ENCODE data around the gene MMP20. TPM values are rescaled to one million over a fixed set of nuclear protein-coding genes. Genes with fewer than 3 reads are reported as not detected.
"Not testable (repeated sequence)": the region's sequence is repeated elsewhere in the genome, so short reads cannot be mapped to it uniquely, and the experiment has no call there.

Gene MMP20
- polyA plus RNA-seq, 3 donors from 2014 or later = not detected

DNA sequence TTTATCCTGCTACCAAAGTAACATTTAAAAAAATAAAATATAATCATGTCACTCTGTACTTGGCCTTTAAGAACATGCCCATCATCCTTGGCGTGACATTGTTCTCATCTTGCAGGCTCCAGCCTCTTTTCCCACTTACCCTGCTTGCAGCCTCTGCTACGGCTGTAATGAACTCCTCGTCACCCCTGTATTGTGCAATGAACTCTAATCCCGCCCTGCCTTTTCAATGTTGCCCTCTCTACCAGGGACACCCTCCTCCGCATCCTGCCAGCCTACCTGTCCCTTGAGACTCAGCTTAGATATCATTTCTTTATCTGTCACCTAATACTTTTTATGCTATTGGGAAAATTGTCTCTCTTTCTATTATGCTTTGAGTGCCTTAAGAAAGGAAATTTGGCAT lies 12.6 kb upstream of the MMP20 start:
- Mint-ChIP-seq H3K27ac (no peak overlapping the region), H3K27me3 (ENCODE audit: low read depth in 3 of 3) (peaks cover 7 to 11% (median 8%) of the 10 kb centered on the region in 3 donors), H3K4me1 (no peaks in the 10 kb centered on the region), H3K9me3 (no peaks in the 10 kb centered on the region), H3K36me3 (no peaks in the 10 kb centered on the region), H3K4me3 (no peak overlapping the region)
- DNase-seq = no peak

DNA sequence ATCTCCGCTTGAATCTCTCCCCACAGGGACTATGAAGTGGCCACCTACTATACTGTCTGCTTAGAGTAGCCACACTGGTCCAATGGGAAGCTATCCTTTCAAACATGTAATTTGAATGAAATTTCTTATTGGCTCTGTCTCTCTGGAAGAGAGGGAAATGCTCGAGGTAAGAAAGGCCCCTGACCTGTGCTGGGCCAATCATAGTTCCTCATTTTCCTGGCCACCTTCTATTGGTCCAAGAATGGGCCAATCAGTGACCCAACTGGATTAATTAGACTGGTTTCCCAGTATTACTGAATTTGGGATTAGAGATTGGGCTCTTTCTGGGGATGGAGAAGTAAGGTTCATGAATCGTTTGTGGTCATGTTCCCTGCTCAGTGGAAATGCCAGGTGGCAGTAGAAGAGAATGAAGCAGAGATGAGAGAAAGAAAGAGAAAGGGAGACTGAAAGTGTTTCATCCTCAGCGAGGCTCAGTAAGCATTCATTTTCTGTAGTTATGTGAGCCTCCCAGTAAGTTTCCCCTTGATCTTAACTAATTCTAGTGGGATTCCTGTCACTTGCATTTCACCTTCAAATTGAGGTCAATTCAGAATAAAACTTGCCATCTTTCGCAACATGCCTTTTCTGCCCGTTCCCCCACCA lies 8.4 kb upstream of the MMP20 start:
- H3K36me3 Mint-ChIP-seq = no peaks in the 10 kb centered on the region
- H3K9me3 Mint-ChIP-seq = no peaks in the 10 kb centered on the region
- no peak for DNase-seq
- no peak overlapping the region for H3K27ac Mint-ChIP-seq
- no peak overlapping the region for H3K4me3 Mint-ChIP-seq
- peaks cover 0 to 7% of the 10 kb centered on the region in 2 donors for H3K4me1 Mint-ChIP-seq
- H3K27me3 Mint-ChIP-seq (ENCODE audit: low read depth in 3 of 3) = peaks cover 7 to 12% (median 10%) of the 10 kb centered on the region in 3 donors

DNA sequence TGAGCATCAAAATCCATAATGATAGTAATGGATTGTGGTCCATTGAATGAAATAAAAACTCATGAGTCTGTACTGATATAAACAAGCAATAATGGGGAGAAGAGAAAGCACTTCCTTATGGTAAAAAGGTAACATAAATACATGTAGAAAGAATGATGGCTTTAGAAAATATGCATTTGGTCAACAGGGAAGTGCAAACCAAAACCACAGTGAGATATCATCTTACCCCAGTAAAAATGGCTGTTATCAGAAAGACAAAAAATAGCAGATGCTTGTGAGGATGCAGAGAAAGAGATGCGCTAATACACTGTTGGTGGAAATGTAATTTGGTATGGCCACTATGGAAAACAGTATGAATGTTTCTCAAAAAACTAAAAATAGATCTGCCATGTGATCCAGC lies 6.9 kb upstream of the MMP20 start:
- Mint-ChIP-seq H3K36me3 (no peaks in the 10 kb centered on the region), H3K9me3 (no peaks in the 10 kb centered on the region), H3K27me3 (ENCODE audit: low read depth in 3 of 3) (peaks cover 4 to 9% (median 8%) of the 10 kb centered on the region in 3 donors), H3K4me1 (peaks cover 0 to 7% of the 10 kb centered on the region in 2 donors), H3K27ac (no peak overlapping the region), H3K4me3 (no peak overlapping the region)
- DNase-seq = no peak

DNA sequence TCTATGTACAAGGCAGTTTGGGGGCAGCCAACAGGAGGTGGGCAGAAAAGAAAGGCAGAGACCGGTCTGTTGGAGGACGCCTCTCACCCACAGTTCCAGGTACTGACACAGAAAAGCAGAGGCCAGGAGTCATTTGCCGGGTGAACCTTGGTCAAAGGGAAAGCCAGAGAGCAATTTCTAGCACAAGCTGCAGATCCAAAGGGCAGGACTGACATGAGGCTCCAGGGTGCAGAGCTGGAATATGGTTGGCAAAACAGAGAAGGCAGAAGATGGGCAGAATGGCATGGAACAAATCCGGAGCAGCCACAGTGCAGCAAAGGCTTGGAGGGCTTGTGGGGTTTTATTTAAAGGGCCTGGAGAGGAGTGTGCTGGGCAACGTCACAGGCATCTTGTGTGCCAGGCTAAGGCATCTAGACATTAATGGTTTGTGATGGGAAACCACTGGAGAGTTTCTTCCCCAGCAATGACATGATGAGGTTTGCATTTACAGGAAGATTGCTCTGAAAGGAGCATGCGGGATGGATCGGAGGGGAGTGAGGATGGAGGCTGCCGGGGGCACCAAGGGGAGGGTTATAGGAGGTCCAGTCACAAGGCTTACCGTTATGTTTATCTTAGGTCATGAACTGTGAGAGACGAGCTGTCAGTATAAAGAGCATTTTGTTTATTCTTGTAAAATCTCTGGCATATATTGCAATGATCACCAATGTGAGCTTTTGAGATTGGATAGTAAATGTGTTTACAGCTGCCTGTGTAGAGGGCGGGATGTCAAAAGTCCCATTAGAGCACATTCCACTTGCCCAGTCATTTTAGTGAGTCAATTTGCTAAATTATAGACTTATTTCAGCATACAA lies 5.7 kb upstream of the MMP20 start:
- Mint-ChIP-seq H3K4me3 (no peak overlapping the region), H3K27ac (no peak overlapping the region), H3K4me1 (peaks cover 0 to 7% of the 10 kb centered on the region in 2 donors), H3K36me3 (no peaks in the 10 kb centered on the region), H3K27me3 (ENCODE audit: low read depth in 3 of 3) (peaks cover 4 to 8% (median 7%) of the 10 kb centered on the region in 3 donors), H3K9me3 (no peaks in the 10 kb centered on the region)
- no peak for DNase-seq

DNA sequence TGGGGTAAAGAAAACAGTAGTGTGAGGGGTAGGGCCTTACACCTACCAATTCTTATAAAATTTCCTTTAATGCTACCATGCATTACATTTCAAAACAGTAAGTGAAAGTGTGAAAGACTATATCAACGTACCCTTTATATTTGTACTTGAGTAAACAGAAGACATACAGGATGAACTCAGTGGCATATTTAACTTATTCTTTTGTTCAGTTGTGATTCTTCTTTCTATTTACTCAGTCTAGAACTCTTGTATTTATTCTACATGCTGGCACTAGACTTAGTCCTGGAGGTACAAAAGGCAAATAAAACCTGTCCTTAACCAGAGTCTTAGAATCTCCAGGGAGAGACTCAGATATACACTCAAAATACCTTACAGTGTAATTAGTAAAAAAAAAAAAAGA lies 4.8 kb upstream of the MMP20 start:
- not testable (repeated sequence) for H3K4me3 Mint-ChIP-seq; H3K27me3 Mint-ChIP-seq (ENCODE audit: low read depth in 3 of 3); H3K9me3 Mint-ChIP-seq; H3K27ac Mint-ChIP-seq; H3K4me1 Mint-ChIP-seq; DNase-seq; H3K36me3 Mint-ChIP-seq

DNA sequence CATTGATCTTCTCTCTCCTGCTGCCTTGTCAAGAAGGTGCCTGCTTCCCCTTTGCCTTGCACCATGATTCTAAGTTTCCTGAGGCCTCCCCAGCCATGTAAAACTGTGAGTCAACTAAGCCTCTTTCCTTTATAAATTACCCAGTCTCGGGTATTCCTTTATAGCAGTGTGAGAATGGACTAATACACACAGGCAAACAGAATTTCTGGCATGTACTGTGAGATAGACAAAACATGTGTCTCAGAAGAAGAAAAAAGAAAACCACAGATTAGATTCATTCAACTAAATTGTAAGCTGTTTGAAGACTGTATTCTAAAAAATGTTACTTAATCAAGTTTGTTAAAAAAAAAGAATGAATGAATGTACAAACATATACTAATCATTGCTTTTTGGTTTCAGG lies 1.5 kb upstream of the MMP20 start:
- Mint-ChIP-seq H3K9me3 (no peaks in the 10 kb centered on the region), H3K36me3 (no peaks in the 10 kb centered on the region), H3K4me1 (peaks cover 0 to under 1% of the 10 kb centered on the region in 2 donors), H3K27ac (no peak overlapping the region), H3K4me3 (no peak overlapping the region), H3K27me3 (ENCODE audit: low read depth in 3 of 3) (peaks cover 0 to 7% (median 2%) of the 10 kb centered on the region in 3 donors)
- no peak for DNase-seq

DNA sequence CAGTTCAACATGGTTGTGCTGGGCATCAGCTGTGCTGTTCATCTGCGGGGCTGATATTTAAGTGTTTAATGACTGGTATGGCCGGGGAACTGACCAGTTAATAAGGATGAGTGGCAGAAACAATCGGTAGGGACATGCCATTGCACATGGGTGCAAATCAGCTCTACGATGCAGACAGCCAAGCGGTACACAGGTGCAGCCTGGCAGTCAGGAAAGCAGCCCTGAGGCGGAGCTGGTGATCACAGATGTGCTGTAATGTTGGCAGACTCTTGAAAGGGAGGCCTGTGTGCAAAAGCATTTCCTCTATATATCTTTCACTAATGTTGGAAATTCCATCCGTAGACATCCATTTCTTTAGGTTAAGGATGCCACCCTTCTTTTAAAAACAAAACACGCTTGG lies 1.1 kb downstream of the MMP20 start:
- no peak overlapping the region for H3K27ac Mint-ChIP-seq
- no peak overlapping the region for H3K4me3 Mint-ChIP-seq
- no peaks in the 10 kb centered on the region for H3K9me3 Mint-ChIP-seq
- H3K27me3 Mint-ChIP-seq (ENCODE audit: low read depth in 3 of 3) = peaks cover 0 to 5% (median 0%) of the 10 kb centered on the region in 3 donors
- no peaks in the 10 kb centered on the region for H3K4me1 Mint-ChIP-seq
- DNase-seq = no peak
- H3K36me3 Mint-ChIP-seq = no peaks in the 10 kb centered on the region

DNA sequence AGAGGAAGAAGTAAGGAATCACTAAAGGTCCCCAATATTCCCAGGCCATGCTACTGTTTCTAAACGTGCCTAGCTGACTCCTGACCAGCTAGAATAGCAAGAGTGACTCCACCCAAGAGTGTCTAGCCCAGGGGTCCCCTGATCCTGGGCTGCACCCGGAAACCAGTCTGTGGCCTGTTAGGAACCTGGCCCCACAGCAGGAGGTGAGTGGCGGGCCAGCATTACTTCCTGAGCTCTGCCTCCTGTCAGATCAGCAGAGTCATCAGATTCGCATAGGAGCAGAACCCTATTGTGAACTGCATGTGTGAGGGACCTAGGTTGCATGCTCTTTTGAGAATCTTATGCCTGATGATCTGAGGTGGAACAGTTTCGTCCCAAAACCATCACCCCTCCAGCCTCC lies 2.0 kb downstream of the MMP20 start:
- Mint-ChIP-seq H3K36me3 (no peaks in the 10 kb centered on the region), H3K4me3 (no peak overlapping the region), H3K27ac (no peak overlapping the region), H3K9me3 (no peaks in the 10 kb centered on the region), H3K27me3 (ENCODE audit: low read depth in 3 of 3) (peaks cover 0 to 2% (median 0%) of the 10 kb centered on the region in 3 donors), H3K4me1 (no peaks in the 10 kb centered on the region)
- DNase-seq = no peak

DNA sequence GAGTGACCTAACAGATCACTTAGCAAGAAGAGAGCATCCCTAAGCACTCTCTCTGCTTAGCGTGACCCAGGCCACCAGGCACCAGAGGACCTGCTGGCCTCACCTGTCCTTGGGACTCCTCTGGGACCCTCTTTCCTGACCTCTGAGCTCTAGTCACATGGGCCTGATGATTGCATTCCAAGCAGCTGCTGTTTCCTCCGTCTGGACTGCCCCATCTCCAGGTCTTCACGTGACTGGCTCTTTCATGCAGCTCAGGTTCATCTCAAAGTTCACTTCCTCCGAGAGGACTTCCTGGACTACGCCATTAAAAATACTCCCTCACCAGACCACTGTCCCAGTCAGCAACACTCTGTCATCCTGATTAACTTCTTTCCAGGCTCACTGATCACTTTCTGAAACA lies 2.9 kb downstream of the MMP20 start:
- Mint-ChIP-seq H3K4me3 (no peak overlapping the region), H3K27ac (no peak overlapping the region), H3K36me3 (no peaks in the 10 kb centered on the region), H3K27me3 (ENCODE audit: low read depth in 3 of 3) (peaks cover 0 to 4% (median 0%) of the 10 kb centered on the region in 3 donors), H3K4me1 (no peaks in the 10 kb centered on the region), H3K9me3 (no peaks in the 10 kb centered on the region)
- DNase-seq = no peak

DNA sequence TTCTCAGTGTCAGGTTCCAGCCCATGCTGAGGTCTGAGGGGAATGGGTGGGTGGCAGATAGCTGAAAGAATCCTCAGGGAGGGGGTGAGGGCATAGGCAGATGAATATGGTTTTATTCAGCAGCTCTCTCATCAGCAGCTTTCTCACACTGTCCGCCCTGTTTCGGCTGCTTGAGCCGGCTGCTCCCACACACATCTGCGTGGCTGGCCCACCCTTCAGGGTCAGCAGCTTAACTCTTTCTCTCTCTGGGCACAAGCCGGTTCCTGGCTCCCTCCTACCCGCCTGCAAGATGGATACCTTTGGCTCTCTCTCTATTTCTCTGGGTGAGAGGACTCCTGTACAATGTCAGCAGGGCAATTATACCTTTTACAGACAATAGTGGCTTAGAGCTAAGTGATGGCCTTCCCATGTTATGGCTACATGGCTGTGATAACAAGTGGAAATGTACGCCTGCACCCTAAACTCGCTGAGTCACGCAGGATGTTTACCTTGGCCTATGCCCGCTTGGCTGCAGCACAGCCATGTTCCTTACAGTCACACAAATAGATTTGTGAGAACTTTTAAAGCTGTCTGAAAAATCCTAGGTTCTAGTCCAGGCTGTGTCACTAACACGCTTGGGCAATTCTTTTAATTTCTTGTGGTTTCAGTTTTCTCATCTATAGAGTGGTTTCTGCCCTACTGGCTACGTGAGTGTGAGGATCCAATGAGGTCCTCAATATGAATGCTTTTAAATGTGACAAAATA lies 4.1 kb downstream of the MMP20 start:
- no peaks in the 10 kb centered on the region for H3K9me3 Mint-ChIP-seq
- H3K4me3 Mint-ChIP-seq = no peak overlapping the region
- H3K4me1 Mint-ChIP-seq = no peaks in the 10 kb centered on the region
- H3K27me3 Mint-ChIP-seq (ENCODE audit: low read depth in 3 of 3) = peaks cover 0 to 4% (median 0%) of the 10 kb centered on the region in 3 donors
- DNase-seq = no peak
- H3K27ac Mint-ChIP-seq = no peak overlapping the region
- no peaks in the 10 kb centered on the region for H3K36me3 Mint-ChIP-seq

DNA sequence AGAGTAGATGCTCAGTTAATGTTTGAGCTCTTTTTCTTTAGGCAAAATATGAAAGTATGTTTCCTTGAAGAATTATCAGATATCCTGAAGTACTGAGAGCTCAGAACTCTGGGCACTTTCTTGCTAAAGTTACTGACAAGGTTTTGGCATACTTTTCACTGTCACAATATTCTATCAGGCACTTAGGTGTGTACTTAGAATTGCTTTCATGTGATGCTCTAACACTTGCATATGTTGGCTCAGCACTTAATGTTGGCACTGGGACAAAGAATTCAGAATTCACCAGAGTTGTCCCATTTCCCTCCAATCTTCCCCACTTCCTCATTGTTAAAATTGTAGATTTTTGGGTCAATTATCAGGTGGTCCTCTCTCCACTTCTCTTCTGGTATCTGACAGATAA lies 5.0 kb downstream of the MMP20 start:
- Mint-ChIP-seq H3K4me1 (no peaks in the 10 kb centered on the region), H3K27ac (no peak overlapping the region), H3K27me3 (ENCODE audit: low read depth in 3 of 3) (peaks cover 0 to 4% (median 0%) of the 10 kb centered on the region in 3 donors), H3K9me3 (no peaks in the 10 kb centered on the region), H3K4me3 (no peak overlapping the region), H3K36me3 (no peaks in the 10 kb centered on the region)
- no peak for DNase-seq

DNA sequence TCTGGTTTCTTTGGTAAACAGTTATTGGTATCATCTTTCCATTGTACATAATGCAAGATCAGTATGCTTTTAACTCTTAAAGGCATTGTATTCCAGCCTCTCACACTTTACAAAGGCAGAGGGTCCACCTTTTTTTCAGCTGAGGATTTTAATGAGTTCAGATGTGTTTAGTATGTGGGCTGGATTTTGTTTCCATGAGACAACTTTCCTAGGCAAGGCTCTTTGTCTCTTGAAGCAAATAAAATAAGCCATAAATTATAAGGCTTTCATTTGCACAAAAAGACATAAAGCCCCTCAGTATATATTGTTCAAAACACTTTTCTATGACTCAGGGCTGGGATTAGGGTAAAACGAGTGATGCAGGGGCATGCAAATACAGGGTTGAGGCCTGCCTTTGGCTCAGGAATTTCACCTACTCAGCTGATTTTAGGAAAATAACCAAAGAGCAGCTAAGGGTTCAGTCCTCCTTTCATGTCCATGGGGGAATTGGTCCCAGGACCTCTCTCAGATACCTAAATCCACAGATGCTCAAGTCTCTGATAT lies 7.6 kb downstream of the MMP20 start:
- Mint-ChIP-seq H3K27me3 (ENCODE audit: low read depth in 3 of 3) (peaks cover 0 to 3% (median 0%) of the 10 kb centered on the region in 3 donors), H3K27ac (no peak overlapping the region), H3K4me3 (no peak overlapping the region), H3K9me3 (no peaks in the 10 kb centered on the region), H3K4me1 (no peaks in the 10 kb centered on the region), H3K36me3 (no peaks in the 10 kb centered on the region)
- DNase-seq = no peak

DNA sequence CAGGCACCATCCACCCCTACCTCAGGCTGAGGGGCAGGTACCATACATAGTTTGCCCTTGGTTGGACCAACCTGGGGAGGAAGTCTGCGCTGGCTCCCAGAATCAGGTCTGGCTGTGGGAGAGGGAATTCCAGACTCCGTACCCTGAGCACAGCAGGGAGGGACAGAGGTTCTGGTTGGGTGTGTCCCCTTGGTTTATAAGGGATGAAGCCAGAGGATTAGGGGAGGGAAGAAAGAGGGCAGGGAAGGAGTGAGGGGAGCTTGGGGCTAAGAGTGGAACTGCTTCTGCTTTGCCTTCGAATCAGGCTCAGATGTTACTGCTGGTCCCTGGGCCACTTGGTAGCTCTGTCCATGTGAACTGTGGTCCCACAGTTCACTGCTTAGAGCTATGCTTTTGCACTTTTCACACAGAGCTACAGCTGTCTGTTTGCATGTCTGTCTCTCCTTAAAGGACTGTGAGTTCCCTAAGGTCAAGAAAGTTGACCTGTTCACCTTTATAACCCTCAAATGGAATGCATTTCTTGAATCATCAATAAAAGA lies 9.2 kb downstream of the MMP20 start:
- H3K27me3 Mint-ChIP-seq (ENCODE audit: low read depth in 3 of 3) = peaks cover 0 to 2% (median 0%) of the 10 kb centered on the region in 3 donors
- no peak overlapping the region for H3K27ac Mint-ChIP-seq
- no peak for DNase-seq
- H3K36me3 Mint-ChIP-seq = no peaks in the 10 kb centered on the region
- no peaks in the 10 kb centered on the region for H3K4me1 Mint-ChIP-seq
- H3K9me3 Mint-ChIP-seq = no peaks in the 10 kb centered on the region
- no peak overlapping the region for H3K4me3 Mint-ChIP-seq
